ENCODE measurements around the gene ZNF17.
"Not testable (repeated sequence)": the region's sequence is repeated elsewhere in the genome, so short reads cannot be mapped to it uniquely, and the experiment has no call there.

The ZNF17 gene

DNA sequence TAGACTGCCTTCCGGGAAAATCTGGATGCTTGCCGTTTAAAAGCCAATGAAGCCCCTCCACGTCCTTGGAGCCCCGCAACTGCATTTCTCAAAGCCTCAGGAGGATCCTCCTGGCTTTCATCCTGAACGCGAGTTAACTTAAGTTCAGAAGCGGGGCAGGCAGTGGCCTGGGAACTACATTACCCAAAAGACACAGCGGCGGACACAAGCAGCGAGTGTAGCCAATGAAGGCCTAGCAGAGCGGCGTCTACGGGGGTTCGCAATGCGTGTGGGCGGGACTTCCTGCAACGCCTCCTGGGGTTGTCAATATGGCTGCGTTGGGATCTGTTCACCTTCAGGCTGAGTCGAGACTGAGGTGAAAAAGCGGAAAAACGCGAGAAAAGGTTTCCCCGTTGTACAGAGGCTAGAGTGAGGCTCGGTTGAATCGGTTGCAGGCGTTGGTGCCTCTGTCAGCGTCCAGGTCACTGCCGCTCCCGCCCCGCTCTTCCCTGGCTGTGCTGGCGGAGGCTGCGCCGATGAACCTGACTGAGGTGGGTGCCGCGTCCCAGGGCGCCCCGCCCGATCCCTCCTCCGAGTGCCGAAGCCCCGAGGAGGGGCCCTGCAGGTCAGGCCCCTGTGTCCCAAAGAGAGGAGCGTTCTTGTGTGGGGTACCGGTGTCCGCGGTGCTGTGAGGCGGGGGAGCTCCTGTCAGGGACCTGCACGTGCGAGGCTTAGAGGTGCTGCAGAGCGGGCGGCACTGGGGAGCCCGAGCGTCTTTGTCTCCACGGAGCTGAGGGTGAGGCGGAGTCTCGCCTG, at the start of gene ZNF17:
ZNF17 (plus strand) TSS at position 285 of the 795 bp plus-strand sequence. CDS start 2,455 bp downstream, outside the sequence.
- DNase-seq = peak; percentile 96 to 98 (median 97)

DNA sequence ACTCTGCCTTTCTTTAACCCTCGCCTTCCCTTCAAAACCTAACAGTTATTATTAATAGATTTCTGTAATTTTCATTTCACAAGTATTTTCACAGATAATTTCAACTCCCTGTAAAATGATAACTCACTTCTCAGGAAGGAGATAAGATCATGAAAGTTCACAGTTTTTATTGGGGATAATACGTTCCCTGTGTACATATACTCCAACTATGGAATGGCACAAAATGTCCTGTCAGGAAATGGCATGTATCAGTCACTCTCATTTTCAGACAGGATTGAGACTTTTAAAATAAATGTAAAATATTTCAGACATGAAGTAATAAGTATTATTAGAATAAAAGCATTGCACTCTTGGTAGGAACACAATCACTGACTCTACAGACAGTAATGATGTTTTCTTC, 48.5 kb upstream of the ZNF17 start:
- no peak for DNase-seq

GRCh38 chr19:57362997-57363687, 47.8 kb upstream of the ZNF17 start, which contains the start of the genes TRAPPC2B and ZNF547:
TRAPPC2B (plus strand) TSS chr19:57363551; CDS start chr19:57364834, 1,283 bp downstream.
ZNF547 (plus strand) TSS chr19:57363551; CDS start chr19:57368556, 5,005 bp downstream.
- DNase-seq = peak; percentile 99 to 100 (median 100)

- peak in 2 of 3 donors; percentile 3 to 18 for DNase-seq
Observed at GRCh38 chr19:57363688-57364181, 47.2 kb upstream of the ZNF17 start.

- DNase-seq = no peak
Observed at GRCh38 chr19:57366776-57367175, 44.2 kb upstream of the ZNF17 start.

GRCh38 chr19:57374179-57374578, 36.8 kb upstream of the ZNF17 start:
- DNase-seq = no peak

DNA sequence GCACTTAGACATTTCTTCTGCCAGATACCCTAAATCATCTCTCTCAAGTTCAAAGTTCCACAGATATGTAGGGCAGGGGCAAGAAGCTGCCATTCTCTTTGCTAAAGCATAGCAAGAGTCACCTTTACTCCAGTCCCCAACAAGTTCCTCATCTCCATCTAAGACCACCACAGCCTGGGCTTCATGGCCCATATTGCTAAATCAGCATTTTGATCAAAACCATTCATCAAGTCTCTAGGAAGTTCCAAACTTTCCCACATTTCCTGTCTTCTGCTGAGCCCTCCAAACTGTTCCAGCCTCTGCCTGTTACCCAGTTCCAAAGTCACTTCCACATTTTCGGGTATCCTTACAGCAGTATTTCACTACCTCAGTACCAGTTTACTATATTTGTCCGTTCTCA, 36.3 kb upstream of the ZNF17 start:
- DNase-seq = not testable (repeated sequence)

GRCh38 chr19:57376151-57376550, 34.8 kb upstream of the ZNF17 start:
- DNase-seq = no peak

DNA sequence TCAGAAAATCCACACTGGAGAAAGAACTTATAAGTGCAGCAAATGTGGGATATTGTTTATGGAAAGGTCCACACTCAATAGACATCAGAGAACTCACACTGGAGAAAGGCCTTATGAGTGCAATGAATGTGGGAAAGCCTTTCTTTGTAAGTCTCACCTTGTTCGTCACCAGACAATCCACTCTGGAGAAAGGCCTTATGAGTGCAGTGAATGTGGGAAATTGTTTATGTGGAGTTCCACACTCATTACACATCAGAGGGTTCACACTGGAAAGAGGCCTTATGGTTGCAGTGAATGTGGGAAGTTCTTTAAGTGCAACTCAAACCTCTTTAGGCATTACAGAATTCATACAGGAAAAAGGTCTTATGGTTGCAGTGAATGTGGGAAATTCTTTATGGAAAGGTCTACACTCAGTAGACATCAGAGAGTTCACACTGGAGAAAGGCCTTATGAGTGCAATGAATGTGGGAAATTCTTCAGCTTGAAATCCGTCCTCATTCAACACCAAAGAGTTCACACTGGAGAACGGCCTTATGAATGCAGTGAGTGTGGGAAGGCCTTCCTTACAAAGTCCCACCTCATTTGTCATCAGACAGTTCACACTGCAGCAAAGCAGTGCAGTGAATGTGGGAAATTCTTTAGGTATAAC, 33.3 kb upstream of the ZNF17 start:
- DNase-seq = no peak

DNA sequence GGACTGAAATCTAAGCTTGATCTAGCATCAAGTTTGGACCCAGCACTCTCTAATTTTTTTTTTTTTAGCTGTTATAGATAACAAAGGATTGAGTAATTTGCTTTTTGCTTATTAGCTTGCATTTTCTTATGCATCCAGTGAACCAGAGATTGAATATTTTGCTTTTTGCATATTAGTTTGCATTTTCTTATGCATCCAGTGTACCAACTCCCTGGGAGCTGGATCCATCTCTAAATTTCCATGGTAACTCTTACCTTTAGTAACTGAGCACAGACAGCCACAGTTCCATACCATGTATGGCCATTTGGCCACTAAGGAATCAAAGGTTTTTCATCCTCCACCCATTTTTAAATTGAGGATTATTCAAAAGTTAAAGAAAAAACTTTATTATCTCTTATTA, 30.0 kb upstream of the ZNF17 start:
- DNase-seq = no peak

DNA sequence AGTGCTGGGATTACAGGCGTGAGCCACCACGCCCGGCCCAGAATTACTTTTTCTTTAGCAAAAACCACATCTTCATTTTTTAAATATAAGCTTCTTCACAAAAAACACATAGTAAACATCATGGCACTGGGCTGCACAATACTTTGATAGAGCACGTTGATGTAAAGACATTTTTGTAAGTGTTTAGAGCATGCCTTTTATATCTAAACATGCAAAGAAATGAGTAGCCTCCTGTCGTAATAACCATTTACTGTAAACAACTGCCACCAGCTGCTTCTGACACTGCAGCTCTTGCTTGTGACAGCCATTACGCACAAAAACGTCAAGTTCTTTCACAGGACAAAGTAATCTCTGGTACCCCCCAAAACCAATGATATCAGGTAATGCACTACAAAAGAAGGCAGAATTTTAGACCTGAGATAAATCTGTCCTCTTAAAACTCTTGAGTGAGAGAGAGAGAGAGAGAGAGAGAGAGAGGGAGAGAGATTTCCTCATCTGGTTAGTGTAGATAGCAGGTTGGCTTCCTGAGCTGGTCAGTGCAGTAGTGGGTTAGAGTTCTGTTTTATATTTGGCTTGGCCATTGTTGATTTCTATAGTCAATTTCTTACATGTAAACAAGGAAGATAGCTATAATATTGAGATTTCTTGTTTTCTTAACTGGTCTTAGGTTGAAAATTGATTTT, 28.0 kb upstream of the ZNF17 start:
- DNase-seq = no peak

GRCh38 chr19:57389194-57389729, 21.7 kb upstream of the ZNF17 start:
- peak in 1 of 3 donors; percentile 0 for DNase-seq

DNA sequence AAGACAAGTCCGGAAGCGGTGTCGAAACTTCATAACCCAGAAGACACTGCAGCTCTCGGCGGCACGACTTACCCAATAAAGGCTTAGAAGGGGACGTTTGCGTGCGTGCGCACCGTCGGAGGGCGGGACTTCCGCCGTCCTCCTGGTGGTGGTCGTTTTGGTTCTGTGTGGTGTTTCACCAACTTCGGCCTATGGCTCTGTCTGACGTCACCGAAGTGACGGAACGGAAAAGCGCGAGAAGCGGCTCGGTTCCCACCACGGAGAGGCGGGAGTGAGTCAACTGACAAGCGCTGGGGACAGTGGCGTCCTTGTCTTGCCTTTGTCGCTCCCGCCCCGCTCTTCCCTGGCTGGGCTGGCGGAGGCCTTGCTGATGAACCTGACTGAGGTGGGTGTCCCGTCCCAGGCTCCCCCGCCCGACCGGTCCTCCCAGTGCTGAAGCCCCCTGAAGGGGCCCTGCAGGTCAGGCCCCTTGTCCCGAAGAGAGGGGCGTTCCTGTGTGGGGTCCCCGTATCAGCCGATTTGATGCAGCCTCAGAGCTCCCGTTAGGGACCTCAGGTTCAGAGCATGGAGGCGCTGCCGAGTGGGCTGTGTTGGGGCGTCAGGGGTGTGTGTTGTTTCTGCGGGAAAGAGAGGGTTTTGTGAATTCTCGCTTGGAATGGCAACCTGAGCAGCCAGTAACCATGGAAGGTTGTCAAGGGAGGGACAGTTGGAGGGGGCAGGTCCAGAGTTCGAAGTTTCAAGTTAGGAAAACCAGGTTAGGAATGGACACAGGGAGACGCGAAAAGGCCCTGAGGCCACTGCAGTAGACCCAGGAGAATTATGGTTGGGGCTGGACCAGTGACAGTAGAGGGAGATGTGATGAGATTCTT, 21.0 kb upstream of the ZNF17 start, which contains the start of gene ZNF548:
ZNF548 (plus strand) TSS at position 125 of the 869 bp plus-strand sequence; CDS start at position 371, 246 bp downstream.
- DNase-seq = peak; percentile 97 to 99 (median 99)

DNA sequence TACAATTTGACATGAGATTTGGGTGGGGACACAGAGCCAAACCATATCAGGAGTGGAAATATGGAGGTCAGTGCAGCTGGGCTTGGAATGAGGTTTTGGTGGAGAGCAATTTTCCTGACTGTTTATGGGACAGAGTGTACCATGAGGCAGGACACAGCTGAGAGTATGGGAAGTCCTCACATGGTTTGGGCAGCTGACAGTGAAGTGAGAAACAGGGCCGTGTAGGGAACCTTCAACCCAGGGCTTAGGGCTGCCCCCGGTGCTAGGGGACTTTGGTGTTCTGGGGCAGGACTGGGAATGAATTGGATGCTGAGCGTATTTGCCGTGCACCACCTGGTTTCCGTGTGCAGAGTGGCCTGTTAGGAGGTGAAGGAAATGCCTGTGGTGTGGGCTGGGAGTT, 15.3 kb upstream of the ZNF17 start:
- DNase-seq = no peak

GRCh38 chr19:57398868-57399267, 12.1 kb upstream of the ZNF17 start:
- no peak for DNase-seq

DNA sequence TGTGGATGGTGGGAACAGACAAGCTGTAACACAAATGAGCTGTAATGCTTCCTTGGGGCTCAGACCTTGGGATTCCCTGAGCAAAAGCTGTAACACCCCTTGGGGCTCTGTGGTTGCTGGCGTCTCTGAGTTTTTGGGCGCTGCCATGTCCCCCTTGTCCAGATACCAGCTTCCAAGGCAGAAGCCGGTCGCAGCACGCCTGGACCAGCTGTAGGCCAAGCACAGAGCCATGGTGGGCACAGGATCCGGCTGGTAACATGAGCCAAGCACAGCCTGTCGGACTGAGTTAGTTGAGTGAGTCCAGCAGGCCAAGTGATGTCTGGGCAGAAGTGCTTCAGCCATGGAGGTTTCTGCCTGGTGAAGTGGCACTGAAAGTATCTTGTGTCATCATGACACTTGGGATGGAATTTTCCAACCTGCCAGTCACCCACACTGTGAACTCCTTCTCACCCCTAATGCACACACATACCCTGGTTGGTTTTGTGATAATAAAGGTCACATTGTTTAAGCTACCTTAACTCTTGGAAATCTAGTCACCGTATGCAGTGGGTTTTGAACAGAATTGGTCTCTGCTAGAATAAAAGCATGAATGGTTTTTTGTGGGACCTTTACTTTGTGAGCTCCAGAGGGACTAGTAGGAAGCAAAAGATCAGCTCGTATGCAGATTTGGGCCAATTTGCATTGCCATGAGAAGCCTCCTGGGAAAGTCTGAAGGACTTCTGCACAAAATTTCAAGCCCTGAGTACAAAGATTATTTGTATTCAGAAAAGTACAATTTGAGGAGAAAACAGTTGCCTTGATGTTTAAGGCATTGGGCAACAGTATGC, 7.0 kb upstream of the ZNF17 start:
- no peak for DNase-seq

DNA sequence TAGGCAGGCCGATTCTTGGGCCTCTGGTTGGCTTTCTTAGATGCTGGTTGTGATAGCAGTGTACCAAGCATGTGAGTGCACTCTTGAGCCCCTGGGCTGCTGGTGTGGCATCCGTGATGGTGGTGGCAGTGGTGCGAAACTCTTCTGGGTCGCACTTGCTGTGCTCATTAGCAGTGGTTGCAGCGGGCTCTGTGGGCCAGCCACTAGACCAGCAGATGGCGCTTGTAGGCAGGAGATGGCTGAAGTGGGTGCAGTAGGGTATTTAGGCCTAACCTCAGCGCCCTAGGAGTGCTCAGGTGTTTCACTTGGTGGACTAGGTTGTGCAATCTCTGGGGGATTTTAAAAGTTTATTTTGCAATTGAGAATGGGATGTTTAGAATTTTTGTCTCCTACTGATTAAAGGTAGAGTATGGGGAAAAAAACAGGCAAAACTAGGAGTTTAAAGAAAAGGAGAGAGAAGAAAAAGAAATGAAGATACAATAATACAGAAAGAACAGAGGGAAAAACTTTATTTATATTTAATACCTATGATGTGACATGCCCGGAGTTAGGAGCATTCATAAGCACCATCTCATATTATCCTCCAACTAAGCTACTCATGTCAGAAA, 4.3 kb upstream of the ZNF17 start:
- DNase-seq = peak; percentile 46 to 70 (median 60)

DNA sequence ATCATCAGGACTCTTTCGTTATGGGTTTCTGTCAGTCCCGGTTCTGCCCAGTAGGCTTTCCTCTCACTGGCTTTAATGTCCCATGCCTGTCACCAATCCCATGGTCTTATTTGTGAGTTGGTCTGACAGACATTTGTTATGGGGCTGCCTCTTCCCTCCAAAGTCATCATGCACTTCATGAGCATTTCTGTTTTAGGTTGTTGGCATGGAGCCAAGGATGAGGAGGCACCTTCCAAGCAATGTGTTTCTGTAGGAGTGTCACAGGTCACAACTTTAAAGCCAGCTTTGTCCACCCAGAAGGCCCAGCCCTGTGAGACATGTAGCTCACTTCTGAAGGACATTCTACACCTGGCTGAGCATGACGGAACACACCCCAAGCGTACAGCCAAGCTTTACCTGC, 8.5 kb downstream of the ZNF17 start:
- DNase-seq = no peak

GRCh38 chr19:57421037-57421436, 10.1 kb downstream of the ZNF17 start:
- DNase-seq = no peak
